H9 (cell line): ENCODE data around the gene AGT. TPM values are rescaled to one million over a fixed set of nuclear protein-coding genes. Genes with fewer than 3 reads are reported as not detected.

Experiments used
- DNase-seq: peaks from one replicate; pipeline ENCODE4 v3.0.0-alpha.2; 2017
- H2AFZ ChIP-seq: one replicate; pipeline ENCODE4 v1.6.1; 2013; ENCODE audit warnings: mild to moderate bottlenecking, low read length, control low read depth, moderate library complexity
- H2AK5ac ChIP-seq: 2 replicates; pipeline ENCODE4 v1.6.1; 2013; ENCODE audit warnings: low read length, control low read depth, mixed read lengths; ENCODE audit not compliant: insufficient read length
- H2BK120ac ChIP-seq: one replicate; pipeline ENCODE4 v1.6.1; 2013; ENCODE audit warnings: low read depth, mild to moderate bottlenecking, low read length, control low read depth, inconsistent platforms; ENCODE audit not compliant: poor library complexity, severe bottlenecking
- H2BK12ac ChIP-seq: 2 replicates; pipeline ENCODE4 v1.6.1; 2013; ENCODE audit warnings: low read length, control low read depth, mixed read lengths, low read depth; ENCODE audit not compliant: insufficient read length
- H2BK15ac ChIP-seq: 2 replicates; pipeline ENCODE4 v1.6.1; 2013; ENCODE audit warnings: low read depth, low read length, control low read depth
- H2BK20ac ChIP-seq: one replicate; pipeline ENCODE4 v1.6.1; 2013; ENCODE audit warnings: low read depth, mild to moderate bottlenecking, low read length, control low read depth, inconsistent platforms; ENCODE audit not compliant: poor library complexity, severe bottlenecking
- H2BK5ac ChIP-seq: 2 replicates; pipeline ENCODE4 v1.6.1; 2013; ENCODE audit warnings: low read length, control low read depth, mixed read lengths; ENCODE audit not compliant: insufficient read length
- H3K14ac ChIP-seq: 2 replicates; pipeline ENCODE4 v1.6.1; 2013; ENCODE audit warnings: low read length, control low read depth; ENCODE audit not compliant: insufficient read depth
- H3K18ac ChIP-seq: 2 replicates; pipeline ENCODE4 v1.6.1; 2013; ENCODE audit warnings: low read depth, mild to moderate bottlenecking, mixed read lengths, low read length, control low read depth; ENCODE audit not compliant: insufficient read length
- H3K23ac ChIP-seq: 2 replicates; pipeline ENCODE4 v1.6.1; 2013; ENCODE audit warnings: low read length, control low read depth, mixed read lengths, low read depth; ENCODE audit not compliant: insufficient read length
- H3K23me2 ChIP-seq: 2 replicates; pipeline ENCODE4 v1.6.1; 2013; ENCODE audit warnings: low read depth, mild to moderate bottlenecking, mixed read lengths, low read length, control low read depth; ENCODE audit not compliant: insufficient read length, poor library complexity, severe bottlenecking
- H3K27ac ChIP-seq: 2 replicates; pipeline ENCODE4 v1.5.1; 2013; ENCODE audit warnings: low read length, control low read depth, mixed read lengths, low read depth; ENCODE audit not compliant: insufficient read length
- H3K27me3 ChIP-seq: 2 replicates; pipeline ENCODE4 v1.6.1; 2013; ENCODE audit warnings: low read length, control low read depth, inconsistent platforms; ENCODE audit not compliant: insufficient read depth
- H3K4ac ChIP-seq: 2 replicates; pipeline ENCODE4 v1.6.1; 2013; ENCODE audit warnings: low read depth, mild to moderate bottlenecking, control low read depth, inconsistent platforms, low read length, moderate library complexity
- H3K4me1 ChIP-seq: 2 replicates; pipeline ENCODE4 v1.6.1; 2013; ENCODE audit warnings: low read length, control low read depth, inconsistent platforms; ENCODE audit not compliant: insufficient read depth
- H3K4me2 ChIP-seq: 2 replicates; pipeline ENCODE4 v1.6.1; 2013; ENCODE audit warnings: low read length, control low read depth, mixed read lengths; ENCODE audit not compliant: insufficient read length, insufficient read depth
- H3K56ac ChIP-seq: 2 replicates; pipeline ENCODE4 v1.6.1; 2013; ENCODE audit warnings: low read depth, mild to moderate bottlenecking, mixed read lengths, low read length, control low read depth; ENCODE audit not compliant: insufficient read length
- H3K79me1 ChIP-seq: 2 replicates; pipeline ENCODE4 v1.6.1; 2013; ENCODE audit warnings: low read depth, mild to moderate bottlenecking, moderate library complexity, low read length, control low read depth, inconsistent platforms; ENCODE audit not compliant: insufficient read depth, poor library complexity, severe bottlenecking
- H3K79me2 ChIP-seq: 2 replicates; pipeline ENCODE4 v1.6.1; 2013; ENCODE audit warnings: low read length, control low read depth, inconsistent platforms; ENCODE audit not compliant: insufficient read depth
- H3K9ac ChIP-seq: 2 replicates; pipeline ENCODE4 v1.6.1; 2013; ENCODE audit warnings: low read length, control low read depth, mixed read lengths; ENCODE audit not compliant: insufficient read length; ENCODE audit errors: extremely low read depth
- H3K9me3 ChIP-seq: one replicate; pipeline ENCODE4 v1.6.1; 2013; ENCODE audit warnings: low read depth, low read length, inconsistent platforms; ENCODE audit not compliant: control insufficient read depth
- H3T11ph ChIP-seq: one replicate; pipeline ENCODE4 v1.6.1; 2013; ENCODE audit warnings: mild to moderate bottlenecking, low read length, control low read depth, inconsistent platforms
- H4K20me1 ChIP-seq: one replicate; pipeline ENCODE4 v1.6.1; 2013; ENCODE audit not compliant: control insufficient read depth, insufficient read length, insufficient read depth
- H4K5ac ChIP-seq: 2 replicates; pipeline ENCODE4 v1.6.1; 2013; ENCODE audit warnings: low read depth, mild to moderate bottlenecking, mixed read lengths, low read length, control low read depth; ENCODE audit not compliant: insufficient read length
- H4K8ac ChIP-seq: replicated peaks from 2 replicates; pipeline ENCODE4 v1.6.1; 2013; ENCODE audit warnings: low read length, control low read depth, mixed read lengths, low read depth; ENCODE audit not compliant: insufficient read length
- H4K91ac ChIP-seq: 2 replicates; pipeline ENCODE4 v1.6.1; 2013; ENCODE audit warnings: low read depth, mild to moderate bottlenecking, moderate library complexity, mixed read lengths, low read length, control low read depth; ENCODE audit not compliant: insufficient read length
- H3K27ac Mint-ChIP-seq, 3 experiments: 2 replicates in 2 of 3; 3 replicates in 1 of 3; pipeline ENCODE4 v1.8.0; 2020 to 2021; ENCODE audit warnings: mixed read lengths in 3 of 3, mild to moderate bottlenecking in 1 of 3, moderate library complexity in 1 of 3
- H3K27me3 Mint-ChIP-seq: 2 replicates; pipeline ENCODE4 v1.8.0; 2021; ENCODE audit warnings: low read depth, mild to moderate bottlenecking, moderate library complexity, mixed read lengths
- H3K36me3 Mint-ChIP-seq, 3 experiments: 2 replicates in 2 of 3; 3 replicates in 1 of 3; pipeline ENCODE4 v1.8.0; 2020 to 2021; ENCODE audit warnings: low read depth in 3 of 3, mixed read lengths in 3 of 3; ENCODE audit not compliant: insufficient read depth in 1 of 3
- H3K4me1 Mint-ChIP-seq, 2 experiments: 2 replicates each; pipeline ENCODE4 v1.8.0; 2020; ENCODE audit warnings: mixed read lengths in 2 of 2
- H3K4me3 Mint-ChIP-seq, 2 experiments: 2 replicates in 1 of 2; 3 replicates in 1 of 2; pipeline ENCODE4 v1.8.0; 2020 to 2021; ENCODE audit warnings: mild to moderate bottlenecking in 2 of 2, mixed read lengths in 2 of 2, moderate library complexity in 1 of 2
- H3K9me3 Mint-ChIP-seq, 2 experiments: 2 replicates in 1 of 2; 3 replicates in 1 of 2; pipeline ENCODE4 v1.8.0; 2020; ENCODE audit warnings: mild to moderate bottlenecking in 2 of 2, mixed read lengths in 2 of 2, moderate library complexity in 1 of 2
- WGBS: extraction: QIAGEN DNeasy Blood & Tissue Kit; methylation state at CpG from one replicate; pipeline ENCODE4 v1.1.7; 2013; ENCODE audit warnings: missing lambda C conversion rate, low lambda C conversion rate, mixed read lengths; ENCODE audit not compliant: insufficient read length; ENCODE audit errors: extremely low coverage; 5-methylcytosine and 5-hydroxymethylcytosine counted together
- total RNA-seq: library from RNA; stranded (reverse); gene quantifications from 2 replicates; pipeline ENCODE4 v1.2.1, GENCODE V29; 2021
- TF ChIP-seq, protein P1 (sequence below): fragments of 200-600 bp; sonication (generic); conservative IDR thresholded peaks from 3 replicates; pipeline ENCODE4 v1.8.0; 2021; ENCODE audit warnings: antibody characterized with exemption, mild to moderate bottlenecking

The AGT gene
- total RNA-seq, 1 experiment from 2014 or later = not detected

DNA sequence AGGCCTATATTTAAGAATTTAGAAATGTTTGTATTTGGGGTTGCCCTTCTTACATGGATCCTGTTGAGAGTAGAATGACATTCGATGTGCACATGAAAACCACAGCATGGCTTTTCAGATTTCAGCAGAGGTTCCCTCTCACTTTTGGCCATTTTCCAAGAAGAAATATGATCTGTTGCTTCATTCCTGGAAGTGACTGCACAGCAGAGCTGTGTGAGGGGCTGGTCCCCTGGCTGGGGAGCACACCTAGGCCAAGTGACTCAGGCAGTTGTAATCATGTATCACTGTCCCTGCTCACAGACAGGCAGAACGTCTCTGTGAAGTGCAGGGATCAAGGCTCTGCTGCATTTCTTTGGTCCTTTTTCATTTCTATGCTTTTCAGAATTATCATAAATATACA lies 32.3 kb downstream of the AGT start:
- no peak overlapping the region for H4K8ac ChIP-seq
- Mint-ChIP-seq H3K4me1 (no peaks in the 10 kb centered on the region), H3K4me3 (no peak overlapping the region), H3K27me3 (no peaks in the 10 kb centered on the region), H3K36me3 (peaks cover 12 to 74% (median 69%) of the 10 kb centered on the region in 3 experiments; a peak in 6 of 7 replicates), H3K9me3 (no peaks in the 10 kb centered on the region), H3K27ac (no peak overlapping the region)
- DNase-seq = no peak
- no peak overlapping the region for H2BK5ac ChIP-seq
- no peak overlapping the region for H2BK15ac ChIP-seq
- no peak overlapping the region for H3K4ac ChIP-seq
- H3K79me2 ChIP-seq = no peaks in the 10 kb centered on the region
- no peak overlapping the region for H3K9ac ChIP-seq
- TF ChIP-seq, protein P1, sequence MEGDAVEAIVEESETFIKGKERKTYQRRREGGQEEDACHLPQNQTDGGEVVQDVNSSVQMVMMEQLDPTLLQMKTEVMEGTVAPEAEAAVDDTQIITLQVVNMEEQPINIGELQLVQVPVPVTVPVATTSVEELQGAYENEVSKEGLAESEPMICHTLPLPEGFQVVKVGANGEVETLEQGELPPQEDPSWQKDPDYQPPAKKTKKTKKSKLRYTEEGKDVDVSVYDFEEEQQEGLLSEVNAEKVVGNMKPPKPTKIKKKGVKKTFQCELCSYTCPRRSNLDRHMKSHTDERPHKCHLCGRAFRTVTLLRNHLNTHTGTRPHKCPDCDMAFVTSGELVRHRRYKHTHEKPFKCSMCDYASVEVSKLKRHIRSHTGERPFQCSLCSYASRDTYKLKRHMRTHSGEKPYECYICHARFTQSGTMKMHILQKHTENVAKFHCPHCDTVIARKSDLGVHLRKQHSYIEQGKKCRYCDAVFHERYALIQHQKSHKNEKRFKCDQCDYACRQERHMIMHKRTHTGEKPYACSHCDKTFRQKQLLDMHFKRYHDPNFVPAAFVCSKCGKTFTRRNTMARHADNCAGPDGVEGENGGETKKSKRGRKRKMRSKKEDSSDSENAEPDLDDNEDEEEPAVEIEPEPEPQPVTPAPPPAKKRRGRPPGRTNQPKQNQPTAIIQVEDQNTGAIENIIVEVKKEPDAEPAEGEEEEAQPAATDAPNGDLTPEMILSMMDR = no peak
- no peak overlapping the region for H4K91ac ChIP-seq
- H3K23ac ChIP-seq = no peak overlapping the region
- H2BK120ac ChIP-seq = no peak overlapping the region
- H2AK5ac ChIP-seq = no peak overlapping the region
- H3K79me1 ChIP-seq = no peaks in the 10 kb centered on the region
- H3K27ac ChIP-seq = no peak overlapping the region
- H3K56ac ChIP-seq = no peak overlapping the region
- H3K23me2 ChIP-seq = no peaks in the 10 kb centered on the region
- H4K20me1 ChIP-seq = no peaks in the 10 kb centered on the region
- no peak overlapping the region for H2BK12ac ChIP-seq
- no peaks in the 10 kb centered on the region for H3K9me3 ChIP-seq
- WGBS = no CpG with 5 or more reads among the region's 2 CpGs
- H3K27me3 ChIP-seq = no peaks in the 10 kb centered on the region
- H3K14ac ChIP-seq = no peak overlapping the region
- no peak overlapping the region for H3K4me2 ChIP-seq
- H3K18ac ChIP-seq = no peak overlapping the region
- no peak overlapping the region for H2AFZ ChIP-seq
- no peak overlapping the region for H2BK20ac ChIP-seq
- no peak overlapping the region for H4K5ac ChIP-seq
- no peaks in the 10 kb centered on the region for H3K4me1 ChIP-seq
- H3T11ph ChIP-seq = no peak overlapping the region
